GM21526 (cell line): ENCODE data around the gene SLC6A19.
"Not testable (repeated sequence)": the region's sequence is repeated elsewhere in the genome, so short reads cannot be mapped to it uniquely, and the experiment has no call there.

Experiments used
- ATAC-seq: cut with Tn5 transposase; IDR thresholded peaks from one replicate; pipeline ENCODE4 v1.9.1; 2021; ENCODE audit warnings: moderate library complexity; ENCODE audit not compliant: unreplicated experiment, low FRiP score

SLC6A19 gene

DNA sequence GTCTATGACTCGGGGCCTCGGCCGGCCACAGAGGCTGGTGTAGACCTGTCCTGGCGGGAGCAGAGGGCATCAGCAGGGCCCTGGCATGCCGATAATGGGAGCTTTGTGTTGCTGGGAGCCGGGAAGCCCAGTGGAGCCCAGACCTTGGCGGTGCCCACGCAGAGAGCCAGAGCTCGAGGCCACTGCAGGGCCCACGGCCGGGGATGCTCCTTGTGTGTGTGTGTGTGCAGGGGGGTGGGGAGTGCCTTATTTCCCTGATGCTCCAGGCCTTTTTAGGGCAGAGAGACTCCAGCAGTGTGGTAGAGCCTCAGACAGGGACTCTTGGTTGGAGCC, 18.3 kb downstream of the SLC6A19 start:
- ATAC-seq = no peak

DNA sequence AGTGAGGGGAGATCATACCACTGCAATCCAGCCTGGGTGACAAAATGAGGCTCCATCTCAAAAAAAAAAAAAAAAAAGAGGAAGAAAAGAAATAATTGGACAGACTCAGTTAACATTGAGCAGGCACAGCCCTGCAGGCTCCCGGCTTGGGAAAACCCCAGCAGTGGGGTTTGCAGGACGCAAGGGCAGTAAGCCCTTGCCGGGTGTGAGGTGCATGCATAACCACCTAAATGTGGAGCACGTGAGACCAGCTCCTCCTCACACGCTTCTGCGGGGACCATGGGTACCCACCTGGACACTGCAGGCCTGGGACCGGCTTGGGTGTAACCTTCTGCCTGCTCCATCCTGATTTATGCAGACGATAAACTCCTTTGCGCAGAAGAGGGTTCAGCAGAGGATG, 19.0 kb downstream of the SLC6A19 start:
- ATAC-seq = no peak

DNA sequence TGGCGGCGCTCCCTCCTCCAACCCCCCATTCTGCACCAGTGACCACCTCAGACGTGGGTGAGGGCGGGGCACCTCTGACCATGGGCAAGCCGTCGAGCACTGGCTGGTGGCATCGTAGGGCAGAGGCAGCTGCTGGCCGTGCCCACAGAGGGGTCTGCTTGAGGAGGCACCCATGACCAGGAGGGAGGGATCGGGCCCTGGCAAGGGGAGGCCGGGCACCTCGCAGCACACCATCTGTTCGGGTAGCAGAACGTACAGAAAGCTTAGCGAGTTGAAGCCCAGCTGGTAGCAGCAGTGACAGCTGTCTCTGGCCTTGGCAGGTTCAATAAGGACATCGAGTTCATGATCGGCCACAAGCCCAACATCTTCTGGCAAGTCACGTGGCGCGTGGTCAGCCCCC, 19.4 kb downstream of the SLC6A19 start:
- no peak for ATAC-seq

- ATAC-seq = no peak
These were observed 20.3 kb downstream of the SLC6A19 start for GRCh38 chr5:1221721-1222120.

DNA sequence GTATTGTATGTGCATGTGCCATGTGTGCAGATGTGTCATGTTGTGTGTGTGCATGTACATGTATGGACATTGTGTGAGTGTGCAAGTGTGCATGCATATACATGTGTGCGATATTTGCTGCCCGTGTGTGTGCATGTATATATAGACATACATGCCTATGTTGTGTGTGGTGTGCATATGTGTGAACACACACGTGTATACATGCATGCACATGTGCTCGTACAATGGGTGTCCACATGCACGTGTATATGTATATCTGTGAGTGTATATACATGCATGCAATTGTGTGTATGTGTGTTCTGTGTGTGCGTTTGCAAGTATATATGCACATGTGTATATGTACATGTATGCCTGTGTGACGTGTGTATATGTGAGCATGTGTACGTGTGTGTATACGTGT, 20.8 kb downstream of the SLC6A19 start:
- no peak for ATAC-seq

DNA sequence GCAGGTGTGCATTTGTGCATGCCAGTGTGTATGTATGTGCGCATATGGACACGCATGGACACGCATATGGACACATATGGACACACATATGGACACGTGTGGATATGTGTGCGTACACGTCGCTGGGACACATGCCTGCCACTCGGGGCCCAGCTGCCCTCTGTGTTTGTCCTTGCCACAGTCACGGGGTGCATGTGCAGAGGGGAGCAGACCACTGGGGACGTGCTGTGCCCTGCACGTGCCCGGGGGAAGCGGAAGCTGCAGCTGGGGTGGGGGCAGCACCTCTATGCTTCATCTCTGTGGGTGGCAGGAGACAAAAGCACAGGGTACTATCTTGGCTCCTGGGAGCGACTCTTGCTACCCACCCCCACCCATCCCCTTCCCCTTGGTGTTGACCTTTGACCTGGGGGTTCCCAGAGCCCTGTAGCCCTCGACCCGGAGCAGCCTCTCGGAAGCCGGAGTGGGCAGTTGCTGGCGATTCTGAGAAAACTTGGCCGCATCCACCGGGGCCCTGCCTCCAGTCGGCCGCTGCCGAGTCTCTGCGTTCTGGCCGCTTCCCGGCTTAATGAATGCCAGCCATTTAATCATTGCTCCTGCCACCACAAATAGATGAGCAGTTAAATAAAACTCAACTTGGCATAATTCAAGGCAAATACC, 21.4 kb downstream of the SLC6A19 start:
- no peak for ATAC-seq

DNA sequence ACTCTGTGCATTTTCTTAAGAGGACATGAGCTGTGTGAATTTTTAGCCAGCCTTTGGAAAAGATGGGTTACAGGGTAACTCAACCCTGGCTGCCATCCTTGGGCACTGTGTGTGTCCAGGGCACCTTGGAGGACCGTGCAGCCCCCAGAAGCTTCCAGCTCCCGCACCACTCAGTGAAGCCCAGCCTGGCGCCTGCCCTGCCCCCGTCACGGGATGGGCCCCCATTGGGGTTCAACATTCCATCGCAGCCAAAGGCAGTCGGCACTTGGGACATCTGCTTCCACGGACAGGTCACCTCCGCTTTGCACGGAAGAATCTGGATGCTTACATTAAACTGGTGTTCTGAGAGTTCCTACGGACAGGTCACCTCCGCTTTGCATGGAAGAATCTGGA, 21.9 kb downstream of the SLC6A19 start:
- ATAC-seq = no peak

DNA sequence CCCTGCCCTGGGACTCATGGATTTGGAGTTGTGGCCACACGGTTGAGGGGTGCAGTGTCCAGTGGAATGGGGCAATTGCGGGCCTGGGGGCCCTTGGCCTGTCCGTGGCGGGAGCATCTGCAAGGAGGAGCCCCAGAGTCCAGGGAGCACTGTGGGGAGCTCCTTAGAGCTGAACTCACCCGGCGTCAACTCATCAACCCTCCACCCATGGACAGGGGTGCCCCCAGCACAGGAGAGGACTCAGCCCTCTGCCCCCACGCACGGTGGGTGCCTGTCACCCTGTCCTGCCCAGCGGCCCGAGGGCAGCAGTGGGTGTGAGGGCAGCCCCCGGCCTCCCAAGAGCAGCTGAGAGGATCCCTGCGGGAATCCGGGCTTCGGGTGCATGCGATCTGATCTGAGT, 23.2 kb downstream of the SLC6A19 start:
- no peak for ATAC-seq

DNA sequence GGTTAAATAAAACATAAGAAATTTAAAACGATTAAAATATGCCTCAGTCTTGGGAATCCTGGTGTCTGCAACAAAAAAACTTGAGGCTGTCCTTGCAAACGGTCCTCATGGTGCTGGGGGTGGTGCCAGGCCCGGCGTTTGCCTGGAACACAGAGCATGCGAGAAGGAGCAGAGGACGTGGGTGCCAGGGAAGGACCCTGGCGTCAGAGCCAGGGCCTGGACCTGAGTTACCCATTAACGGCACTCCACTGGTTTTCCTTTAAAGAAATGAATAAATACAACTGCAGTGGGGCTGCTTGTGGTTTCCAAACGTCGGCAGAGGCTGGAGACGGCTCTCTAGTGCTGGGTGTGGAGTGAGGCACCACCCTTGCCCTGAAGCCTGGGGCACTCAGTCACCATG, 23.7 kb downstream of the SLC6A19 start, which contains the start of gene SLC6A18:
TSS of gene SLC6A18 (plus strand) at position 301 of the 400 bp plus-strand sequence. CDS start at position 398, 97 bp downstream.
- no peak for ATAC-seq

GRCh38 chr5:1226231-1226630, 24.8 kb downstream of the SLC6A19 start:
- ATAC-seq = no peak

DNA sequence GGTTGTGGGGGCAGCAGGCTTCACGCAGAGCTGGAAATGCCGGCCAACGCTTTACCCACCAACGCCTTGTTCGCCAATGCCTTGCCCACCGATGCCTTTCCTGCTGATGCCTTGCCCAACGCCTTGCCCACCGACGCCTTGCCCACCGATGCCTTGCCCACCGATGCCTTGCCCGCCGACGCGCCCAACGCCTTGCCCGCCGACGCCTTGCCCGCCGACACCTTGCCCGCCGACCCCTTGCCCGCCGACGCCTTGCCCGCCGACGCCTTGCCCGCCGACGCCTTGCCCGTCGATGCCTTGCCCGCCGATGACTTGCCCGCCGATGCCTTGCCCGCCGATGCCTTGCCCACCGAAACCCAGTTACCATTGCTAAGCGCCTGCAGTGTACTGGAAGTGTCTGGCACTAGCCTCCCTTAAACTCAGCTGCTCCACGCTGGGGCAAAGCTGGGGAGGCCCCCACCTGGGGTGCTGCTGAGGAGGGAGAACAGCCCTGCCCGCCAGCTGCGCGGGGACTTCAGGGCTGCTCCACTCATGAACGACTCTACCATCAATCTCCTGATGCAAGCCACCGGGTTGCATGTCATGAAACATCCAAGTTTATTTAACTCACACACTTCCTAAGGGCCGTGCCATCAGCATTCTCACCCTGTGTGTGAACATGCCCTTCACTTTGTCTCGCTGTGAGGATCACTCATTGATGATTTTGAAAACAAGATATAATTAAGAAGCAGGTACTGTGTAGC, 25.6 kb downstream of the SLC6A19 start:
- no peak for ATAC-seq

DNA sequence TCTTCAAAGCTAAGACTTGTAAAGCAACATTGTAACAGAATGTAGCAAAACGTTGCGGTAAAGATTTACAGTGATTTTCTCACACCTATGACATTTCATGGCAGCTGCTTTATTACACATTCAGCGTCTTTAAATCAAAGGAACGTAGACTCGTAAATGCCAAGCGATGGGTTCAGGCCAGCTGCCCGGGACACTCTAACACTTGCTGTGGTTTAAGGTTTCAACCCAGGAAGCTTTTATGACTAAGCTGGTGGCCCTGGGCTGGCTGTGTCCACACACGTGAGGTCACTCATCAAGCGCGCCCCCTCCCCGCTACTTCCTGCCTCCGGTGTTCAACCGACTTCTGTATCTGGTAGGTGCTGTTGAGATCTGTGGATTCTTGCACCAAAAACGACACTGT, 26.3 kb downstream of the SLC6A19 start:
- ATAC-seq = no peak

GRCh38 chr5:1228120-1228519, 26.7 kb downstream of the SLC6A19 start:
- no peak for ATAC-seq

DNA sequence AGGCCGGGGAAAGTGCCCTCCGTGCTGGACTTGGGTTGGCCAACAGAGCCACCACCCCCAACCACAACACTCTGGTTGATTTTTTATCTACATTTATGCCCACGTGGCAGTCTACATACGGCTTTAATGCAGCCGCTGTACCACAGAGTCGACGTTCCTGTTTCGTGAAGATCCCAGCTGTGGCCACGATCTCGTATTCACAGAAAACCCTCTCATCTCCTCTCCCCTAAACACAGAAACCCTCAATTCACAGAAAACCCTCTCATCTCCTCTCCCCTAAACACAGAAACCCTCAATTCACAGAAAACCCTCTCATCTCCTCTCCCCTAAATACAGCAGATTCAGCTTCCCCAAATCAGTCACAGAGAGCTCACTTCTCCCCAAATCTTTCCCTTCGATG, 27.6 kb downstream of the SLC6A19 start:
- not testable (repeated sequence) for ATAC-seq

GRCh38 chr5:1229822-1230221, 28.4 kb downstream of the SLC6A19 start:
- ATAC-seq = no peak

DNA sequence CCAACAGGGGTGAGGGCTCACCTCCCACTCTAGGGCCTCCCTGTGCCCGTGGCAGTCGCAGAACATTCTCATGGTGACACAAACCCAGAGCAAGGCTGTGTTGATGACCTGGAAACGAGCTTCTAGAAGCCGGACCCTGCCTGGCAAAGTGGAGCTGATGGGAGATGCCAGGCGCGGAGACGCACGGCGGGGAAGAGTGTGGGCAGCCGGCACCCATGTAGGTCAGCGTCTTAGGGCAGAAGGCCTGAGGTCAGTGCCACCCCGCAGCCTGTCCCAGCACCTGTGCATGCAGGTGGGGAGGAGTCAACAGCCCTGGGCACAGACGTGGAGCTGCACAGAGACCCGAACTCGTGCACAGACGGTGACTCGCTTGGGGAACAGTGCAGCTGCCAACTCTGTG, 29.2 kb downstream of the SLC6A19 start:
- no peak for ATAC-seq

- no peak for ATAC-seq
These were observed 30.0 kb downstream of the SLC6A19 start for GRCh38 chr5:1231354-1231905.

DNA sequence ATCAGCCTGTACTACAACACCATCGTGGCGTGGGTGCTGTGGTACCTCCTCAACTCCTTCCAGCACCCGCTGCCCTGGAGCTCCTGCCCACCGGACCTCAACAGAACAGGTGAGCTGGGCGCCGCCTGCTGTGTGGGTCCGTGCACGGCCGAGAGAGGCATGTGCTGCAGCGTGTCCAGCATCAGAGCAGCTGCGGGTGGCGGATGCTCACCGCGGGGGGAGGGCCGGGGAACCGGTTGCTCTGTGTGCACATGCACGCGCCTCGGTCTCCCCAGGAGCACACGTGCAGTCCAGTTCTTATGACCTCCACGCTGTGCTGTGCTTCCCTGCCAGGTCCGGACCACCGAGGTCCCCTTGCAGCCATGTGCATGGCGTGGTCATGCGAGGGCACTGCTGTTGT, 31.4 kb downstream of the SLC6A19 start:
- no peak for ATAC-seq

DNA sequence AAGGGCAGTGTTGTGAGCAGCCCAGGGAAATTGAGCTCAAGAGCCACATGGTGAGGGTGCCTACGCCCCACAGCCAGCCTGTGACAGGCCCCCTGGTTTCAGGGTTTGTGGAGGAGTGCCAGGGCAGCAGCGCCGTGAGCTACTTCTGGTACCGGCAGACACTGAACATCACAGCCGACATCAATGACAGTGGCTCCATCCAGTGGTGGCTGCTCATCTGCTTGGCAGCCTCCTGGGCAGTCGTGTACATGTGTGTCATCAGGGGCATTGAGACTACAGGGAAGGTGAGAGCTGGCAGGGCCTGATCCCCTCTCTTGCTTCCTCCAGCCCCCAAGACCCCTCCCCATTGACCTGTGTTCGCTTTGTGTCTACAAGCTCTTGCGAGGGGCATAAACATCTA, 34.0 kb downstream of the SLC6A19 start:
- ATAC-seq = no peak

GRCh38 chr5:1235838-1236237, 34.4 kb downstream of the SLC6A19 start:
- ATAC-seq = no peak

DNA sequence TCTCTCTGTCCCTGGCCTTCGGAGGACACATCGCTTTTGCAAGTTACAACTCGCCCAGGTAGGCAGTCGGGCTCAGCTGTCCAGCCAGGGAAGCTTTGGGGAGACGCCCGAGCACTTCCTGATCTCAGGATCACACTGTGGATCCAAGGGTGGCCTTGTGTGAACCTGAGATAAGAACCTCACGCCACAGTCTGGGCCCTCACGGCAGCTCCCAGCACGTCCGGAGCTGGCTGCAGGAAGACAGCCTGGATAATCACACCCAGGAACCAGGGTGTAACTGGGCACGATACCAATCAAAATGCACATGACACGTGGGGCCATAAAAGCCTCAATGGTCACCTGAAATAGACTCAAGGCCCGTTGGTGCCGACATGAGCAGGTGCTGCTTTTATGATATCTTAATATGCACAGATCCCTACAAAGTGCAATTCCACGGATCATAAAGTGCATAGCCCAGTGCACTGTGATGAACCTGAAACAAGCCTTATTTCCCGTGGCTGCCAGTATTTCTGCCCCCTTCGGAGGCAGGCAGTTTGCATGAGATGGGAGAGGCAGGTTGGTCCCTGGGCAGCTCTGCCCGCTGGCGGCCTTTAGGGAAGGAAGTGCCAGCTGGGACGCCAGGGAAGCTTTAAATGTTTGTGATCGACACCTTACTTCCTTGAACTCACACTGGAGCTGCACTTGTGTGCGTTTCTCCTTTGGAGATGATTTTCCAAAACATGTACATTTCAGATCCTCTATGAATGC, 38.3 kb downstream of the SLC6A19 start:
- ATAC-seq = no peak
